Mesenchymal stem cell (in vitro differentiated cells and primary cell): ENCODE measurements around the gene CDYL.
A peak's percentile ranks its signal among the peaks of the same experiment; 100 is the strongest.

Source experiments
- DNase-seq: peaks from one replicate; pipeline ENCODE4 v3.0.0-alpha.2; 2013
- H2AFZ ChIP-seq: one replicate; pipeline ENCODE4 v1.6.1; 2013; ENCODE audit warnings: low read depth, mild to moderate bottlenecking, control low read depth, inconsistent platforms, low read length, moderate library complexity
- H2AK5ac ChIP-seq: 2 replicates; pipeline ENCODE4 v1.6.1; 2013; ENCODE audit warnings: low read length, moderate library complexity, mild to moderate bottlenecking, inconsistent platforms; ENCODE audit not compliant: severe bottlenecking
- H2BK120ac ChIP-seq: one replicate; pipeline ENCODE4 v1.6.1; 2013; ENCODE audit warnings: low read depth, mild to moderate bottlenecking, inconsistent platforms, low read length, moderate library complexity
- H2BK12ac ChIP-seq, 2 experiments: one replicate each; pipeline ENCODE4 v1.6.1; 2013; ENCODE audit warnings: inconsistent platforms in 2 of 2, low read length in 2 of 2, mild to moderate bottlenecking in 2 of 2, moderate library complexity in 2 of 2, control low read depth in 1 of 2
- H2BK15ac ChIP-seq: one replicate; pipeline ENCODE4 v1.6.1; 2013; ENCODE audit warnings: mild to moderate bottlenecking, low read depth, inconsistent platforms; ENCODE audit not compliant: poor library complexity, severe bottlenecking
- H2BK5ac ChIP-seq: 2 replicates; pipeline ENCODE4 v1.6.1; 2013; ENCODE audit warnings: low read depth, mild to moderate bottlenecking, low read length, control low read depth, inconsistent platforms; ENCODE audit not compliant: poor library complexity, severe bottlenecking
- H3K14ac ChIP-seq, 2 experiments: one replicate each; pipeline ENCODE4 v1.6.1; 2013; ENCODE audit warnings: inconsistent platforms in 2 of 2, low read length in 2 of 2, control low read depth in 1 of 2, mild to moderate bottlenecking in 1 of 2, moderate library complexity in 1 of 2
- H3K18ac ChIP-seq, 2 experiments: one replicate each; pipeline ENCODE4 v1.6.1; 2013; ENCODE audit warnings: inconsistent platforms in 2 of 2, low read length in 2 of 2, control low read depth in 1 of 2, low read depth in 1 of 2, mild to moderate bottlenecking in 1 of 2
- H3K23ac ChIP-seq, 2 experiments: one replicate each; pipeline ENCODE4 v1.6.1; 2013; ENCODE audit warnings: inconsistent platforms in 2 of 2, low read length in 2 of 2, mild to moderate bottlenecking in 2 of 2, moderate library complexity in 2 of 2, control low read depth in 1 of 2
- H3K27ac ChIP-seq: 2 replicates; pipeline ENCODE4 v1.5.1; 2013; ENCODE audit warnings: mild to moderate bottlenecking, moderate library complexity, low read length, control low read depth, inconsistent platforms; ENCODE audit not compliant: poor library complexity, severe bottlenecking
- H3K27me3 ChIP-seq, 2 experiments: 2 replicates each; pipeline versions ENCODE4 v1.6.1 to v1.7.0; 2013; ENCODE audit warnings: low read length in 2 of 2, mild to moderate bottlenecking in 2 of 2, moderate library complexity in 2 of 2, control low read depth in 1 of 2, inconsistent platforms in 1 of 2; ENCODE audit not compliant: control insufficient read depth in 1 of 2, insufficient read depth in 1 of 2
- H3K36me3 ChIP-seq, 2 experiments: 2 replicates each; pipeline versions ENCODE4 v1.6.1 to v1.7.0; 2013; ENCODE audit warnings: low read length in 2 of 2, control low read depth in 1 of 2, inconsistent platforms in 1 of 2, low read depth in 1 of 2, mild to moderate bottlenecking in 1 of 2; ENCODE audit not compliant: insufficient read depth in 2 of 2, control insufficient read depth in 1 of 2
- H3K4ac ChIP-seq, 2 experiments: one replicate each; pipeline ENCODE4 v1.6.1; 2013; ENCODE audit warnings: inconsistent platforms in 2 of 2, low read length in 2 of 2, mild to moderate bottlenecking in 2 of 2, moderate library complexity in 2 of 2, control low read depth in 1 of 2, low read depth in 1 of 2
- H3K4me1 ChIP-seq: 2 replicates; pipeline ENCODE4 v1.6.1; 2013; ENCODE audit warnings: low read depth, low read length, control low read depth; ENCODE audit not compliant: control insufficient read depth, insufficient read depth
- H3K4me2 ChIP-seq: 2 replicates; pipeline ENCODE4 v1.6.1; 2013; ENCODE audit warnings: low read length, mild to moderate bottlenecking, inconsistent platforms; ENCODE audit not compliant: poor library complexity, severe bottlenecking
- H3K4me3 ChIP-seq, 2 experiments: 2 replicates each; pipeline versions ENCODE4 v1.5.1 to v1.7.0; 2013; ENCODE audit warnings: low read length in 2 of 2, mild to moderate bottlenecking in 2 of 2, control low read depth in 1 of 2, low read depth in 1 of 2; ENCODE audit not compliant: insufficient read depth in 1 of 2
- H3K79me1 ChIP-seq: replicated peaks from 2 replicates; pipeline ENCODE4 v1.6.1; 2013; ENCODE audit warnings: mild to moderate bottlenecking, control low read depth, low read length, inconsistent platforms; ENCODE audit not compliant: poor library complexity, severe bottlenecking
- H3K9ac ChIP-seq: 2 replicates; pipeline ENCODE4 v1.7.0; 2013; ENCODE audit warnings: mild to moderate bottlenecking, low read length, moderate library complexity
- H3K9me3 ChIP-seq: 2 replicates; pipeline ENCODE4 v1.7.0; 2013; ENCODE audit warnings: mild to moderate bottlenecking, low read length; ENCODE audit not compliant: control insufficient read depth
- H4K8ac ChIP-seq: one replicate; pipeline ENCODE4 v1.6.1; 2013; ENCODE audit warnings: inconsistent platforms, mild to moderate bottlenecking, low read length, moderate library complexity
- H4K91ac ChIP-seq: one replicate; pipeline ENCODE4 v1.6.1; 2013; ENCODE audit warnings: mild to moderate bottlenecking, low read length, inconsistent platforms
- WGBS: methylation state at CpG from one replicate; pipeline ENCODE4 v1.1.7; 2013; ENCODE audit warnings: mixed read lengths; 5-methylcytosine and 5-hydroxymethylcytosine counted together

CDYL gene

GRCh38 chr6:4812068-4812467 is 35.9 kb downstream of the CDYL start:
- no peak overlapping the region for H4K8ac ChIP-seq
- H3K9ac ChIP-seq: no peak overlapping the region
- H3K18ac ChIP-seq: no peak overlapping the region
- no peak overlapping the region for H3K4me3 ChIP-seq
- H3K36me3 ChIP-seq: no peaks in the 10 kb centered on the region
- H2BK15ac ChIP-seq: no peak overlapping the region
- H2BK120ac ChIP-seq: no peak overlapping the region
- peak; percentile 38 for DNase-seq
- no peak overlapping the region for H3K4me2 ChIP-seq
- no peak overlapping the region for H3K4ac ChIP-seq
- WGBS: 5% methylated on average over 3 of the region's 4 CpGs
- H3K27me3 ChIP-seq: no peaks in the 10 kb centered on the region
- peaks cover 23% of the 10 kb centered on the region for H3K79me1 ChIP-seq
- H2AFZ ChIP-seq: no peak overlapping the region
- no peaks in the 10 kb centered on the region for H3K9me3 ChIP-seq
- no peak overlapping the region for H2BK12ac ChIP-seq
- H3K27ac ChIP-seq: no peak overlapping the region
- H2AK5ac ChIP-seq: no peak overlapping the region
- H2BK5ac ChIP-seq: no peak overlapping the region
- no peak overlapping the region for H3K14ac ChIP-seq
- H3K23ac ChIP-seq: no peak overlapping the region
- H3K4me1 ChIP-seq: peaks cover 9% of the 10 kb centered on the region
- no peak overlapping the region for H4K91ac ChIP-seq

GRCh38 chr6:4813055-4813454 is 36.9 kb downstream of the CDYL start:
- 97% methylated on average over 8 of the region's 8 CpGs for WGBS
- no peak overlapping the region for H3K4me3 ChIP-seq
- no peak overlapping the region for H2BK5ac ChIP-seq
- H3K4ac ChIP-seq: no peak overlapping the region
- H2AK5ac ChIP-seq: no peak overlapping the region
- H3K9ac ChIP-seq: no peak overlapping the region
- no peak overlapping the region for H2AFZ ChIP-seq
- H3K27me3 ChIP-seq: no peaks in the 10 kb centered on the region
- H3K9me3 ChIP-seq: no peaks in the 10 kb centered on the region
- no peaks in the 10 kb centered on the region for H3K36me3 ChIP-seq
- H2BK120ac ChIP-seq: no peak overlapping the region
- H4K8ac ChIP-seq: no peak overlapping the region
- peaks cover 9% of the 10 kb centered on the region for H3K4me1 ChIP-seq
- no peak overlapping the region for H4K91ac ChIP-seq
- H3K14ac ChIP-seq: no peak overlapping the region
- no peak overlapping the region for H3K4me2 ChIP-seq
- no peak overlapping the region for H3K23ac ChIP-seq
- no peak overlapping the region for H3K18ac ChIP-seq
- H3K27ac ChIP-seq: no peak overlapping the region
- no peak overlapping the region for H2BK12ac ChIP-seq
- H3K79me1 ChIP-seq: peaks cover 24% of the 10 kb centered on the region
- DNase-seq: no peak
- no peak overlapping the region for H2BK15ac ChIP-seq

GRCh38 chr6:4814212-4814611 is 38.0 kb downstream of the CDYL start:
- H3K4me3 ChIP-seq: no peak overlapping the region
- no peak overlapping the region for H3K9ac ChIP-seq
- H3K27ac ChIP-seq: no peak overlapping the region
- no peaks in the 10 kb centered on the region for H3K27me3 ChIP-seq
- H2AFZ ChIP-seq: no peak overlapping the region
- no peaks in the 10 kb centered on the region for H3K36me3 ChIP-seq
- peaks cover 9% of the 10 kb centered on the region for H3K4me1 ChIP-seq
- no peak overlapping the region for H4K8ac ChIP-seq
- H3K9me3 ChIP-seq: no peaks in the 10 kb centered on the region
- H2AK5ac ChIP-seq: no peak overlapping the region
- H2BK120ac ChIP-seq: no peak overlapping the region
- no peak overlapping the region for H3K14ac ChIP-seq
- no peak overlapping the region for H2BK5ac ChIP-seq
- no peak for DNase-seq
- H3K23ac ChIP-seq: no peak overlapping the region
- no peak overlapping the region for H2BK15ac ChIP-seq
- H4K91ac ChIP-seq: no peak overlapping the region
- peak overlapping the region in 1 of 2 experiments; percentile 37 for H3K4ac ChIP-seq
- H3K18ac ChIP-seq: no peak overlapping the region
- H3K79me1 ChIP-seq: peaks cover 21% of the 10 kb centered on the region
- no peak overlapping the region for H2BK12ac ChIP-seq
- no peak overlapping the region for H3K4me2 ChIP-seq

GRCh38 chr6:4814987-4815386 is 38.8 kb downstream of the CDYL start:
- Histone ChIP-seq H3K4me3 (no peak overlapping the region), H3K27me3 (no peaks in the 10 kb centered on the region), H3K14ac (no peak overlapping the region), H3K4me1 (peaks cover 9% of the 10 kb centered on the region), H3K79me1 (peaks cover 25% of the 10 kb centered on the region), H3K9me3 (no peaks in the 10 kb centered on the region), H2BK120ac (no peak overlapping the region), H3K4ac (no peak overlapping the region), H4K91ac (no peak overlapping the region), H2AFZ (no peak overlapping the region), H3K4me2 (no peak overlapping the region), H3K9ac (no peak overlapping the region), H4K8ac (no peak overlapping the region), H3K27ac (no peak overlapping the region), H2BK12ac (no peak overlapping the region), H2AK5ac (no peak overlapping the region), H3K18ac (no peak overlapping the region), H2BK15ac (no peak overlapping the region), H3K36me3 (no peaks in the 10 kb centered on the region), H2BK5ac (no peak overlapping the region), H3K23ac (no peak overlapping the region)
- no peak for DNase-seq
- WGBS: no CpG with 5 or more reads among the region's 2 CpGs
